Upper lobe of left lung (tissue), 6 donors: Measurements from ENCODE around the gene MAEA. TPM values are rescaled to one million over a fixed set of nuclear protein-coding genes. Genes with fewer than 3 reads are reported as not detected.

Experiments
- ATAC-seq, 2 donors: fragments of 200-7000 bp; cut with Tn5 transposase; one replicate each; pipeline ENCODE4 v1.9.1; 2022; ENCODE audit warnings: mild to moderate bottlenecking in 2 of 2, moderate library complexity in 2 of 2; ENCODE audit not compliant: low FRiP score in 2 of 2
- DNase-seq, 2 donors: peaks; one replicate each; pipeline ENCODE4 v3.0.0-alpha.2; 2019 to 2020
- H3K27ac ChIP-seq, 4 donors: fragments of 200-600 bp; sonication (generic); one replicate each; pipeline ENCODE4 v1.5.1; 2016 to 2019
- H3K27me3 ChIP-seq, 4 donors: fragments of 200-600 bp; sonication (generic); one replicate each; pipeline ENCODE4 v1.5.1; 2017 to 2019
- H3K36me3 ChIP-seq, 4 donors: fragments of 200-600 bp; sonication (generic); one replicate each; pipeline ENCODE4 v1.5.1; 2016 to 2019
- H3K4me1 ChIP-seq, 4 donors: fragments of 200-600 bp; sonication (generic); one replicate each; pipeline ENCODE4 v1.5.1; 2018 to 2019
- H3K4me3 ChIP-seq, 4 donors: fragments of 200-600 bp; sonication (generic); one replicate each; pipeline ENCODE4 v1.5.1; 2017 to 2019; ENCODE audit warnings: mild to moderate bottlenecking in 2 of 4, moderate library complexity in 1 of 4
- H3K9me3 ChIP-seq, 4 donors: fragments of 200-600 bp; sonication (generic); one replicate each; pipeline ENCODE4 v1.5.1; 2018 to 2019
- CTCF ChIP-seq, 6 experiments: fragments of 450-650 bp in 4 of 6; fragments of 200-600 bp in 2 of 6; sonication (generic) in 2 of 6; IDR thresholded peaks; one replicate each; pipeline ENCODE4 v1.5.1; 2016 to 2019; ENCODE audit warnings: antibody characterized with exemption in 6 of 6
- EP300 ChIP-seq, 4 donors: sonication (generic); formaldehyde crosslinking; IDR thresholded peaks; one replicate each; pipeline ENCODE4 v1.5.1; 2017; ENCODE audit warnings: antibody characterized with exemption in 4 of 4, control low read depth in 2 of 4
- POLR2A ChIP-seq, 4 donors: fragments of 450-650 bp; IDR thresholded peaks; one replicate each; pipeline ENCODE4 v1.5.1; 2016 to 2017; ENCODE audit warnings: antibody characterized with exemption in 4 of 4, mild to moderate bottlenecking in 2 of 4
- POLR2AphosphoS5 ChIP-seq, 2 donors: sonication (generic); formaldehyde crosslinking; IDR thresholded peaks; one replicate each; pipeline ENCODE4 v1.5.1; 2017; ENCODE audit warnings: antibody characterized with exemption in 2 of 2
- WGBS, 2 donors: methylation state at CpG; one replicate each; pipeline ENCODE4 v1.1.5; 2017 to 2018; 5-methylcytosine and 5-hydroxymethylcytosine counted together
- total RNA-seq, 6 donors: library from RNA; depleted of rRNA in 4 of 6; stranded (reverse); fragments of >200 nt in 4 of 6; gene quantifications; one replicate each; pipeline versions ENCODE4 v1.1.0 to v1.2.1, GENCODE V29; 2016 to 2021
- donor health status: DM: no; HTN: no; CAD: no; lungs with moderate emphysema.
- donor health status: DM: no; HTN: yes; CAD: no; lungs with severe emphysema.

Gene MAEA
- total RNA-seq, 6 donors from 2014 or later = 58.5 to 289 (median 73.0) TPM

- H3K36me3 ChIP-seq = peaks cover 0 to 4% (median 0%) of the 10 kb centered on the region in 4 donors
- ATAC-seq (no peak), DNase-seq (no peak)
- no peaks in the 10 kb centered on the region for H3K9me3 ChIP-seq
- no peaks in the 10 kb centered on the region for H3K27me3 ChIP-seq
- whole genome bisulfite sequencing, 2 donors = 89 to 93% methylated on average over 5 of the region's 5 CpGs
- TF ChIP-seq CTCF (IDR thresholded peaks at IDR 0.05) (no peak), POLR2A (IDR thresholded peaks at IDR 0.05) (no peak), POLR2AphosphoS5 (IDR thresholded peaks at IDR 0.05) (no peak), EP300 (IDR thresholded peaks at IDR 0.05) (no peak)
- no peak overlapping the region for H3K27ac ChIP-seq
- peaks cover 15 to 30% (median 16%) of the 10 kb centered on the region in 4 donors for H3K4me1 ChIP-seq
- H3K4me3 ChIP-seq = no peak overlapping the region
Measured at GRCh38 chr4:1253831-1254230, 35.9 kb upstream of the MAEA start.

- no peaks in the 10 kb centered on the region for H3K9me3 ChIP-seq
- 90 to 91% methylated on average over 4 of the region's 4 CpGs for WGBS, 2 donors
- H3K4me3 ChIP-seq = no peak overlapping the region
- ATAC-seq (no peak), DNase-seq (no peak)
- no peaks in the 10 kb centered on the region for H3K27me3 ChIP-seq
- peaks cover 0 to 4% (median 0%) of the 10 kb centered on the region in 4 donors for H3K36me3 ChIP-seq
- no peak overlapping the region for H3K27ac ChIP-seq
- H3K4me1 ChIP-seq = peaks cover 10 to 23% (median 12%) of the 10 kb centered on the region in 4 donors
- TF ChIP-seq POLR2AphosphoS5 (IDR thresholded peaks at IDR 0.05) (no peak), POLR2A (IDR thresholded peaks at IDR 0.05) (no peak), EP300 (IDR thresholded peaks at IDR 0.05) (no peak), CTCF (IDR thresholded peaks at IDR 0.05) (no peak)
Measured at GRCh38 chr4:1255151-1255550, 34.5 kb upstream of the MAEA start.

- H3K27ac ChIP-seq = no peak overlapping the region
- 94% methylated on average over 2 of the region's 2 CpGs for WGBS, 2 donors
- no peak overlapping the region for H3K4me3 ChIP-seq
- ATAC-seq (no peak), DNase-seq (no peak)
- H3K27me3 ChIP-seq = no peaks in the 10 kb centered on the region
- no peak for TF ChIP-seq POLR2AphosphoS5 (IDR thresholded peaks at IDR 0.05)
- peaks cover 4 to 18% (median 7%) of the 10 kb centered on the region in 4 donors for H3K4me1 ChIP-seq
- H3K9me3 ChIP-seq = no peaks in the 10 kb centered on the region
- H3K36me3 ChIP-seq = peaks cover 0 to 4% (median 0%) of the 10 kb centered on the region in 4 donors
Measured at GRCh38 chr4:1255699-1256098, 34.0 kb upstream of the MAEA start.

GRCh38 chr4:1258457-1258856 is 31.2 kb upstream of the MAEA start:
- Histone ChIP-seq H3K9me3 (no peaks in the 10 kb centered on the region), H3K4me1 (no peaks in the 10 kb centered on the region), H3K27ac (no peak overlapping the region), H3K36me3 (no peaks in the 10 kb centered on the region), H3K27me3 (no peaks in the 10 kb centered on the region), H3K4me3 (no peak overlapping the region)
- DNase-seq (no peak), ATAC-seq (no peak)
- TF ChIP-seq CTCF (IDR thresholded peaks at IDR 0.05) (peak in 1 of 6 experiments; percentile 20), POLR2A (IDR thresholded peaks at IDR 0.05) (no peak)
- WGBS, 2 donors = 78 to 84% methylated on average over 2 of the region's 2 CpGs

- Histone ChIP-seq H3K27ac (no peak overlapping the region), H3K27me3 (no peaks in the 10 kb centered on the region), H3K36me3 (no peaks in the 10 kb centered on the region), H3K9me3 (no peaks in the 10 kb centered on the region), H3K4me3 (no peak overlapping the region), H3K4me1 (no peaks in the 10 kb centered on the region)
- 80 to 85% methylated on average over 4 of the region's 4 CpGs for WGBS, 2 donors
- ATAC-seq = no peak
- no peak for DNase-seq
- TF ChIP-seq EP300 (IDR thresholded peaks at IDR 0.05) (no peak), POLR2AphosphoS5 (IDR thresholded peaks at IDR 0.05) (no peak), POLR2A (IDR thresholded peaks at IDR 0.05) (no peak), CTCF (IDR thresholded peaks at IDR 0.05) (no peak)
Measured at GRCh38 chr4:1259966-1260365, 29.7 kb upstream of the MAEA start.
